Trophoblast cell (in vitro differentiated cells and primary cell): ENCODE results near the gene MYEOV.

Source experiments
- DNase-seq, 2 donors: peaks; one replicate each; pipeline ENCODE4 v3.0.0-alpha.2; 2016
- H2AFZ ChIP-seq: 2 replicates; pipeline ENCODE4 v1.6.1; 2013; ENCODE audit warnings: low read length, moderate library complexity, mild to moderate bottlenecking; ENCODE audit not compliant: insufficient read depth, poor library complexity
- H2AK5ac ChIP-seq: 2 replicates; pipeline ENCODE4 v1.6.1; 2013; ENCODE audit warnings: mild to moderate bottlenecking, low read length
- H2BK120ac ChIP-seq: 2 replicates; pipeline ENCODE4 v1.6.1; 2013; ENCODE audit warnings: low read length, mild to moderate bottlenecking, moderate library complexity; ENCODE audit not compliant: insufficient read depth, poor library complexity
- H2BK12ac ChIP-seq: 2 replicates; pipeline ENCODE4 v1.6.1; 2013; ENCODE audit warnings: mild to moderate bottlenecking, low read length, moderate library complexity
- H2BK5ac ChIP-seq: 2 replicates; pipeline ENCODE4 v1.6.1; 2013; ENCODE audit warnings: low read length, low read depth, moderate library complexity, mild to moderate bottlenecking; ENCODE audit not compliant: poor library complexity
- H3K14ac ChIP-seq: 2 replicates; pipeline ENCODE4 v1.6.1; 2013; ENCODE audit warnings: mild to moderate bottlenecking, low read length
- H3K18ac ChIP-seq: 2 replicates; pipeline ENCODE4 v1.6.1; 2013; ENCODE audit warnings: mild to moderate bottlenecking, low read length
- H3K23ac ChIP-seq: 2 replicates; pipeline ENCODE4 v1.6.1; 2013; ENCODE audit warnings: low read length
- H3K27ac ChIP-seq: 2 replicates; pipeline ENCODE4 v1.5.1; 2013; ENCODE audit warnings: low read depth, mild to moderate bottlenecking, inconsistent platforms, low read length, moderate library complexity
- H3K27me3 ChIP-seq: 2 replicates; pipeline ENCODE4 v1.6.1; 2013; ENCODE audit warnings: inconsistent platforms, mild to moderate bottlenecking, low read length, moderate library complexity; ENCODE audit not compliant: insufficient read depth
- H3K36me3 ChIP-seq, 2 experiments: 1 replicate in 1 of 2; 2 replicates in 1 of 2; pipeline ENCODE4 v1.6.1; 2013; ENCODE audit warnings: low read length in 2 of 2, mild to moderate bottlenecking in 2 of 2, moderate library complexity in 1 of 2; ENCODE audit not compliant: insufficient read depth in 2 of 2, control insufficient read depth in 1 of 2
- H3K4ac ChIP-seq: 2 replicates; pipeline ENCODE4 v1.6.1; 2013; ENCODE audit warnings: low read depth, mild to moderate bottlenecking, low read length, moderate library complexity
- H3K4me1 ChIP-seq, 2 experiments: 1 replicate in 1 of 2; 2 replicates in 1 of 2; pipeline ENCODE4 v1.6.1; 2013; ENCODE audit warnings: low read length in 2 of 2, mild to moderate bottlenecking in 2 of 2, moderate library complexity in 1 of 2; ENCODE audit not compliant: insufficient read depth in 2 of 2, control insufficient read depth in 1 of 2
- H3K4me2 ChIP-seq: 2 replicates; pipeline ENCODE4 v1.6.1; 2013; ENCODE audit warnings: inconsistent platforms, mild to moderate bottlenecking, low read length, moderate library complexity
- H3K4me3 ChIP-seq: 2 replicates; pipeline ENCODE4 v1.5.1; 2013; ENCODE audit warnings: mild to moderate bottlenecking, low read depth, low read length, inconsistent platforms
- H3K79me1 ChIP-seq: one replicate; pipeline ENCODE4 v1.6.1; 2013; ENCODE audit warnings: low read length
- H3K79me2 ChIP-seq: 2 replicates; pipeline ENCODE4 v1.6.1; 2013; ENCODE audit warnings: low read length, mild to moderate bottlenecking; ENCODE audit not compliant: control insufficient read depth, insufficient read depth, poor library complexity
- H3K9ac ChIP-seq: 2 replicates; pipeline ENCODE4 v1.6.1; 2013; ENCODE audit warnings: mild to moderate bottlenecking, low read length
- H3K9me3 ChIP-seq: 2 replicates; pipeline ENCODE4 v1.6.1; 2013; ENCODE audit warnings: low read depth, mild to moderate bottlenecking, control low read depth, inconsistent platforms, low read length; ENCODE audit not compliant: insufficient read depth
- H4K12ac ChIP-seq: 2 replicates; pipeline ENCODE4 v1.6.1; 2013; ENCODE audit warnings: low read depth, mild to moderate bottlenecking, low read length, moderate library complexity
- H4K8ac ChIP-seq: 2 replicates; pipeline ENCODE4 v1.6.1; 2013; ENCODE audit warnings: low read depth, mild to moderate bottlenecking, low read length, moderate library complexity
- H4K91ac ChIP-seq: one replicate; pipeline ENCODE4 v1.6.1; 2013; ENCODE audit warnings: low read depth, mild to moderate bottlenecking, low read length, moderate library complexity
- WGBS: extraction: QIAGEN DNeasy Blood & Tissue Kit; methylation state at CpG from one replicate; pipeline ENCODE4 v1.1.7; 2013; ENCODE audit warnings: missing lambda C conversion rate; ENCODE audit not compliant: insufficient read length, insufficient coverage; ENCODE audit errors: extremely low coverage; 5-methylcytosine and 5-hydroxymethylcytosine counted together

Gene MYEOV

DNA sequence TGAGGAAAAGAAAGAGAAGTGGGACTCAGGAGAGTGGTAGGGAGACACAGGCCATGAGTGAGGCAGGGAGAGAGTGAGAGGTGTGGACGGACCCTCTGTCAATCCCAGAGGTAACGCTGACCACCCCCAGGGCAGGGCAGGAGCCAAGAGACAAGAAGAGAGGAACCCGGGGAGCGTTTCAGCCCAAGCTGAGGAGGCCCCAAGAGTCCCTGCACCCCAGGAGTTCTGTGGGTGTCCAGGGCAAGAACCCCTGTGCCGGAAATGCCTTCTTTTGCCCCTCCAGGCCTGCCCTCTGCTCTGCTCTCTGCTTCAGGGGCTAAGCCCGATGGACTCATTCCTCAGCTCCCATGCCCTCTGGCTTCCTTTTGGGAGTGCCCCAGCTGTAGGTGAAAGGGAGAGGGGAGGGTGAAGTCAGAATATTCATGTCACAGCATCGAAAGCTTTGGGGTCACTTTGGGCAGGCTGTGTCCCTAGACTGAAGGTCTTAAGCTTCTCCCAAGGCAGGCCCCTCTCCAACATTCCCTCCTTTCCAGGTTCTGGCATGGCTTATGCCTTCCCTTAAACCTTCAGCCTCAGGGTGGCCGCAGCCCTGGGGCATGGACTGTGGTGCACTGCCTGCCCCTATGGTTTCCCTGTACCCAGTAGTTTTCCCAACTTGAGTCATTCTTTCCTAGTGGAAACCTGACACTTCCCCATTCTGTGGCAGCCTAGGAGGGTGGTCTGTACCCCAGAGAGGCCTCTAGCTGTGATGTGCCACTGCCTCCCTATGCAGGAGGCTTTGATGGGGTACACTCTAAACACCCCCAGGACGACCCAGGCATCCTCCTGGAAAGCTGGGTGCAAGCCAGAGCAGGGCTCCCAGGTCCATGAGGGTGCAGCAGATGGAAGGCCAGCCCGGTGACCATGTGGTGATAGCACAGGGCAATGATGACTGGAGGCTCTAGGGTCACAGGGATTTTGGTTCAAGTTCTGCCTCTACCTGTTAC lies 27.1 kb downstream of the MYEOV start:
- DNase-seq, result no peak
- no peak overlapping the region for H4K12ac ChIP-seq
- H3K4me1 ChIP-seq, result no peaks in the 10 kb centered on the region
- H4K8ac ChIP-seq, result no peak overlapping the region
- H3K18ac ChIP-seq, result no peak overlapping the region
- H2AFZ ChIP-seq, result no peak overlapping the region
- H3K79me2 ChIP-seq, result no peaks in the 10 kb centered on the region
- H3K14ac ChIP-seq, result no peak overlapping the region
- no peaks in the 10 kb centered on the region for H3K79me1 ChIP-seq
- no CpG with 5 or more reads among the region's 10 CpGs for WGBS
- no peak overlapping the region for H4K91ac ChIP-seq
- H3K9me3 ChIP-seq, result peaks cover 20% of the 10 kb centered on the region
- H3K9ac ChIP-seq, result no peak overlapping the region
- no peak overlapping the region for H2BK5ac ChIP-seq
- H3K4ac ChIP-seq, result no peak overlapping the region
- no peak overlapping the region for H2BK12ac ChIP-seq
- no peak overlapping the region for H3K27ac ChIP-seq
- no peak overlapping the region for H2AK5ac ChIP-seq
- no peak overlapping the region for H3K4me2 ChIP-seq
- no peak overlapping the region for H3K4me3 ChIP-seq
- no peaks in the 10 kb centered on the region for H3K27me3 ChIP-seq
- H2BK120ac ChIP-seq, result no peak overlapping the region
- no peaks in the 10 kb centered on the region for H3K36me3 ChIP-seq
- H3K23ac ChIP-seq, result no peak overlapping the region

DNA sequence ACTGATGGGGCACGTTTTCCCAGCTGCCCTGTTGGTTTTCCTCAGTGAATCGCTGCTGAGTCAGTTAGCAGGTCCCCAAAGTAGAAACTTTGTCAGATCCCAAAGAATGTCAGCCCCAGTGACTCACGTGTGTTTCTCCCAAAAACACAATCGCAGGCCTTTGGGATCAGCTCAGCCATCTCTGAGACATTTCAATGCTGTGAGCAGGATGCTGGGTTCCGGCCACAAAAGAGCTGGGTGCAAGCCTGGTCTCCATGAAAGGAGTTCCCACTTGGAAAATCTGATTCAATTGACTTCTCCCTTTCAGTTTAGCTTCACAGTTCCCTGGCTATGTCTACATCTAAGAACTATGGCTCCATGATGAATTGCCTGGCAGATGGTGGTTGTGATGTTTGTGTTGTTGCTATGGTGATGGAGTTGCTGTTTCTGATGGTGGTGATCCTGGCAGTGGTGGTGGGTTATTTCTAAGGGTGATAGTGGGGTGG lies 28.0 kb downstream of the MYEOV start:
- no peaks in the 10 kb centered on the region for H3K4me1 ChIP-seq
- WGBS, result no CpG with 5 or more reads among the region's 5 CpGs
- H2BK12ac ChIP-seq, result no peak overlapping the region
- H3K4me3 ChIP-seq, result peak overlapping the region; percentile 46
- no peaks in the 10 kb centered on the region for H3K79me2 ChIP-seq
- no peak overlapping the region for H3K9ac ChIP-seq
- no peak overlapping the region for H3K4ac ChIP-seq
- no peak overlapping the region for H2AK5ac ChIP-seq
- H3K4me2 ChIP-seq, result no peak overlapping the region
- no peak overlapping the region for H4K91ac ChIP-seq
- no peak overlapping the region for H2BK120ac ChIP-seq
- no peaks in the 10 kb centered on the region for H3K79me1 ChIP-seq
- peak overlapping the region; percentile 51 for H3K23ac ChIP-seq
- H4K8ac ChIP-seq, result no peak overlapping the region
- no peak overlapping the region for H3K18ac ChIP-seq
- DNase-seq, result no peak
- no peak overlapping the region for H4K12ac ChIP-seq
- H3K36me3 ChIP-seq, result no peaks in the 10 kb centered on the region
- H2AFZ ChIP-seq, result no peak overlapping the region
- no peak overlapping the region for H3K14ac ChIP-seq
- H2BK5ac ChIP-seq, result no peak overlapping the region
- no peaks in the 10 kb centered on the region for H3K27me3 ChIP-seq
- H3K9me3 ChIP-seq, result peaks cover 18% of the 10 kb centered on the region
- no peak overlapping the region for H3K27ac ChIP-seq

DNA sequence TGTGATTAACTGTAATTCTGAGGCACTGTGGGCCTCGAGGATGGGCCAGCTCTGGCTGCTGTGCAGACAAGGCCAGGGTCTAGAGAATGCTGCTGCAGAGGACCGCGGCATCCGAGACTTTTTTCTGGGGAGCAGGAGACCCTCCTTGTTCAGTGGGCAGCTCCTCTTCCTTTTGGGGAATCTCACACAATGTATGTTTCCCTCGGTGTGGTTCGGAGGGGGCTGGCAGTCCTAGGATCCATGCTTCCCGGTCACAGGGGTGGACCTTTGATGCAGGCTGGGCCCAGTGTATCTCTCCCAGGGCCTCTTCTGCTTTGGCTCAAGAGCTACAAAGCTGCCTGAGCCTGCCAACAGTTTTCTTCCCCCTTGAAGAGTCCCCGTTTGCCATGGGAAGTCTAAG lies 31.5 kb downstream of the MYEOV start:
- H3K23ac ChIP-seq, result no peak overlapping the region
- no peaks in the 10 kb centered on the region for H3K79me1 ChIP-seq
- H3K18ac ChIP-seq, result no peak overlapping the region
- no peak for DNase-seq
- H2BK120ac ChIP-seq, result no peak overlapping the region
- WGBS, result no CpG with 5 or more reads among the region's 8 CpGs
- H2BK5ac ChIP-seq, result no peak overlapping the region
- no peak overlapping the region for H4K8ac ChIP-seq
- H4K91ac ChIP-seq, result no peak overlapping the region
- H3K9me3 ChIP-seq, result peaks cover 14% of the 10 kb centered on the region
- H3K14ac ChIP-seq, result no peak overlapping the region
- no peak overlapping the region for H3K4me2 ChIP-seq
- no peaks in the 10 kb centered on the region for H3K36me3 ChIP-seq
- no peak overlapping the region for H4K12ac ChIP-seq
- H3K9ac ChIP-seq, result no peak overlapping the region
- H2AFZ ChIP-seq, result no peak overlapping the region
- no peak overlapping the region for H3K4ac ChIP-seq
- no peaks in the 10 kb centered on the region for H3K4me1 ChIP-seq
- no peak overlapping the region for H2AK5ac ChIP-seq
- no peak overlapping the region for H3K27ac ChIP-seq
- no peak overlapping the region for H2BK12ac ChIP-seq
- no peaks in the 10 kb centered on the region for H3K27me3 ChIP-seq
- H3K4me3 ChIP-seq, result no peak overlapping the region
- no peaks in the 10 kb centered on the region for H3K79me2 ChIP-seq

DNA sequence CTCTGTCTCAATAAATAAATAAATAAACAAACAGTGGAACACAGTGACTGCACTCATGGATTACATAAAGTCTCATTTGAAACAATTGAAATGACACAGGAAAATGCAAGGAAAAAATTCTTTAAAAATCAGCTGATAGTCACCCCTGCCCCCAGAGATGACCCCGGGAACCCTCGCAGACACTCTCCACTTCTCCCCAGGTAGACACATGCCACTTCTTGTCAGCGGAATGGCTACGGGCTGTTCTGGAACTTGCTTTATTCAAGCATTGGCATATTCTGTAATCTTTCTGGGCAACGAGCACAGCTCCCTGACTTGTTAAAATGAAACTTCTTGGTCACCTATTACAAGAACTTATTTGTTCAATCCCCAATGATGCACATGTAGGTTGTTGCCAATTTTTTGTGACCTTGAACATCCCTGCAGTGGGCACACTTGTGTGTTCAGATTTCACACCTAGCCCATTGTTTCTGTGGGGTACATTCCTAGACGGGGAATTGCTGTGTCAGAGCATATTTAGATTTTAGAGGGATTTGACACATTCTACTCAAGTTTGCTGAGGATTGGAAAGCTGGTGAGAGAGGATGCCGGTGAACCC lies 32.8 kb downstream of the MYEOV start:
- no peak overlapping the region for H2AFZ ChIP-seq
- H2BK120ac ChIP-seq, result no peak overlapping the region
- H3K4me2 ChIP-seq, result no peak overlapping the region
- no peak overlapping the region for H3K23ac ChIP-seq
- no peak overlapping the region for H3K18ac ChIP-seq
- no peaks in the 10 kb centered on the region for H3K27me3 ChIP-seq
- H2AK5ac ChIP-seq, result no peak overlapping the region
- no peak overlapping the region for H4K8ac ChIP-seq
- no peak overlapping the region for H3K4ac ChIP-seq
- H2BK5ac ChIP-seq, result no peak overlapping the region
- H3K9me3 ChIP-seq, result peaks cover 14% of the 10 kb centered on the region
- no peak overlapping the region for H3K27ac ChIP-seq
- no peaks in the 10 kb centered on the region for H3K79me2 ChIP-seq
- no peak overlapping the region for H2BK12ac ChIP-seq
- H3K9ac ChIP-seq, result no peak overlapping the region
- H3K4me3 ChIP-seq, result no peak overlapping the region
- no peaks in the 10 kb centered on the region for H3K4me1 ChIP-seq
- no CpG with 5 or more reads among the region's 7 CpGs for WGBS
- H3K14ac ChIP-seq, result no peak overlapping the region
- H4K12ac ChIP-seq, result no peak overlapping the region
- H4K91ac ChIP-seq, result no peak overlapping the region
- no peaks in the 10 kb centered on the region for H3K36me3 ChIP-seq
- H3K79me1 ChIP-seq, result no peaks in the 10 kb centered on the region
- DNase-seq, result no peak
